SJSA1 (cell line): ENCODE measurements around the gene SGCA. TPM values are rescaled to one million over a fixed set of nuclear protein-coding genes. Genes with fewer than 3 reads are reported as not detected.

Source experiments
- DNase-seq, 2 experiments: peaks; one replicate each; pipeline ENCODE4 v3.0.0-alpha.2; 2015 to 2020; ENCODE audit warnings: low spot score in 2 of 2, low read depth in 1 of 2
- H3K27ac ChIP-seq: fragments of 250-450 bp; sonication (Bioruptor Pico); 2 replicates; pipeline ENCODE4 v1.5.1; 2020; ENCODE audit warnings: mild to moderate bottlenecking, moderate library complexity
- H3K27me3 ChIP-seq: fragments of 250-450 bp; sonication (Bioruptor Pico); replicated peaks from 2 replicates; pipeline ENCODE4 v1.5.1; 2020; ENCODE audit warnings: mild to moderate bottlenecking, moderate library complexity
- H3K36me3 ChIP-seq: fragments of 250-450 bp; sonication (Bioruptor Pico); 2 replicates; pipeline ENCODE4 v1.5.1; 2020; ENCODE audit warnings: mild to moderate bottlenecking
- H3K4me1 ChIP-seq: fragments of 250-450 bp; sonication (Bioruptor Pico); replicated peaks from 2 replicates; pipeline ENCODE4 v1.6.1; 2021; ENCODE audit warnings: mild to moderate bottlenecking
- H3K4me3 ChIP-seq: fragments of 250-450 bp; sonication (Bioruptor Pico); 2 replicates; pipeline ENCODE4 v1.5.1; 2020; ENCODE audit warnings: mild to moderate bottlenecking
- H3K9me3 ChIP-seq: fragments of 250-450 bp; sonication (Bioruptor Pico); replicated peaks from 2 replicates; pipeline ENCODE4 v1.5.1; 2020; ENCODE audit warnings: mild to moderate bottlenecking
- total RNA-seq: library from RNA; depleted of rRNA; stranded (reverse); fragments of >200 nt; shearing (Covaris generic); gene quantifications from 2 replicates; pipeline ENCODE4 v1.2.3, GENCODE V29; 2014

Gene SGCA
- total RNA-seq, 1 experiment from 2014 or later, result 2.4 TPM

DNA sequence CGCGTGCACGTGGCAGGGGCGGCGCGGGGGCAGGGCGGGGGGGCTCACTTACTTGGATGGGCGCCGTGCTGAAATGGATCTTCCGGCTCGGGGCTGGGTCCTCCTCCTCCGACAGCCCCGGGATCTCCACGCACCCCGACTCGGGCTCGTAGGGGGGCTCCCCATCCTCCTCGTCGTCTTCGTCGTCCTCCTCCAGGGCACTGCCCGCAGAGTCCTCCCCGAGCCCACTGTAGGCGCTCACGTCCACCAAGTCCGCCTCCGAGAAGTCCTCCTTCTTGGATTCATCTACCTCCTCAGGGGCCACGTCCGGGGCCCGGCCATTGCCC, 16.8 kb upstream of the SGCA start:
- Histone ChIP-seq H3K4me3 (peak overlapping the region; percentile 88), H3K36me3 (peaks cover 62% of the 10 kb centered on the region), H3K27me3 (no peaks in the 10 kb centered on the region), H3K4me1 (peaks cover 54% of the 10 kb centered on the region), H3K27ac (peak overlapping the region; percentile 39), H3K9me3 (no peaks in the 10 kb centered on the region)
- DNase-seq, result peak in 1 of 2 experiments; percentile 61

DNA sequence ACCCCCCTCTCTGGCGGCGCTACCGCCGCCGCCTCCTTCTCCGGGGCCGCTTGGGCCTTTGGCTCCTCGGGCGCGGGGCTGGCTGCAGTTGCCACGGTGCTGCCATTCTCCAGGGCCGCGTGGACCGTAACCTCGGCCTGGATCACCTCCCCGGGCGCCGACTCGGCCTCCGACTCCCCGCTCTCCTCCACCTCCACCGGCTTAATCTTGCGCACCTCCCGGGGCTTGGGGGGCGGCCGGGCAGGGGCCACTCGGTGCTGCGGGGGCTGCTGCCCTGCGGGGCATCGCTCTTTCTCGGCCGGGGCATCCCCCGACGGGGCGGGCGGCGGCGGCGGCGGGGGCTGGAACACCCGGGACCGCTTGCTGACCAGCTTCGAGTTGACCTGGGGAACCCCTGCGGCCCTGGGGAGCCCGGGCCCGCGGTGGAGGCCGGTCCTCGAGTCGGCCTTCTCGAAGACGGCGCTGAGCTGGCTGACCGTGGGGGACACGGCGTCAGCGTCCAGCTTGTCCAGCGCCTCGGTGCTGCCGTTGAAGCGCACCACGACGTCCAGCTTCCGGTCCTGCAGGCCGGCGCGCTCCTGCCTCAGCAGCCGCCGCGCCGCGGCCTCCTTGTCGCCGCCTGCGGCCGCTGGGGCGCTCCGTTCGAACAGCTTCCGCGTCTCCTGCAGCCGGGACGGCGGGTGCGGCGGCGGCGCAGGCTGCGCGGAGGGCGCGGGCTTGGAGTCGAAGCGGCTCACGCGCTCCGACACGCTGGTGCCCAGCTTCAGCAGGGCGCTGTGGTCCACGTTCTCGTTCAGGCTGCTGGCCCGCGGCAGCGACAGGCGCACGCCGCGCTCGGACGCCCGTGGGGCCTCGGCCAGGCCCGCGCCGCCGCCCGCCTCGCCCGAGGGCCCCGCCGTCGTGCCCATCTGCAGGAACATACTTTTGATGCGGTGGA, 16.1 kb upstream of the SGCA start:
- Histone ChIP-seq H3K4me1 (peaks cover 54% of the 10 kb centered on the region), H3K4me3 (peak overlapping the region; percentile 88), H3K27ac (peak overlapping the region; percentile 39), H3K36me3 (peaks cover 56% of the 10 kb centered on the region), H3K27me3 (no peaks in the 10 kb centered on the region), H3K9me3 (no peaks in the 10 kb centered on the region)
- DNase-seq, result peak; percentile 68 to 74

DNA sequence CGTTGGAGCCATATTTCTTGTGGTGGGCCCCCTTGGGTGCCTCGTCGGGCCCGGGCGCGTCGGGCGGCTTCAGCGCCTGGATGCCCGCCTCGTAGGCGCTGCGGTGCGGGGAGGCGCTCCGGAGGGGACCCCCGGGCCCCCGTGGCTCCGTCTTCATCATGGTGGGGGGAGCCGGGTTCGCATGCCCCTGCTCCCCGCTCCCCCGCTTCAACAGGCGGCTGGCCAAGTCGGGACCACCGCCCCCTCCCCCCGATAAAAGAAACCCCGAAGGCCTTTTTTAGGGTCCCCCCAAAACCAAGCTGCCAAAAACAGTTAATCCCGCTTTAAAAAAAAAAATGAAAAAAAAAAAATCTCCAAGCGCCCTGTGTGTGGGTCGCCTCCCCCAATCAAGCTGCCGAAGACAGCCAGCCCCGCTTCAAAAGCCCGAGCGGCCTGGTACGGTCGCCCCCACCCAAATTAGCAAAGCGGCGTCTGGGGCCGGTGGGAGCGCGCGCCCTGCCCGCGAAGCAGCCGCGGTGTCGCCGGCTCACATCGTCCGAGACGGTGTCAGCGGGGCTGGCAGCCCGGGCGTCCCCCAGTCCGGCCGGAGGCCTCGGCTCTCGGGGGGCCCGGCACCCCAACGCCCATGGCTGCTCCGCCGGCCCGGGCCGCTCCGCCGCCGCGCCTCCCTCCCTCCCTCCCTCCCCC, 15.3 kb upstream of the SGCA start, which contains the start of gene PPP1R9B:
TSS of gene PPP1R9B (minus strand) at position 324 of the 687 bp plus-strand sequence. CDS start at position 160, 164 bp downstream.
- no peaks in the 10 kb centered on the region for H3K9me3 ChIP-seq

DNA sequence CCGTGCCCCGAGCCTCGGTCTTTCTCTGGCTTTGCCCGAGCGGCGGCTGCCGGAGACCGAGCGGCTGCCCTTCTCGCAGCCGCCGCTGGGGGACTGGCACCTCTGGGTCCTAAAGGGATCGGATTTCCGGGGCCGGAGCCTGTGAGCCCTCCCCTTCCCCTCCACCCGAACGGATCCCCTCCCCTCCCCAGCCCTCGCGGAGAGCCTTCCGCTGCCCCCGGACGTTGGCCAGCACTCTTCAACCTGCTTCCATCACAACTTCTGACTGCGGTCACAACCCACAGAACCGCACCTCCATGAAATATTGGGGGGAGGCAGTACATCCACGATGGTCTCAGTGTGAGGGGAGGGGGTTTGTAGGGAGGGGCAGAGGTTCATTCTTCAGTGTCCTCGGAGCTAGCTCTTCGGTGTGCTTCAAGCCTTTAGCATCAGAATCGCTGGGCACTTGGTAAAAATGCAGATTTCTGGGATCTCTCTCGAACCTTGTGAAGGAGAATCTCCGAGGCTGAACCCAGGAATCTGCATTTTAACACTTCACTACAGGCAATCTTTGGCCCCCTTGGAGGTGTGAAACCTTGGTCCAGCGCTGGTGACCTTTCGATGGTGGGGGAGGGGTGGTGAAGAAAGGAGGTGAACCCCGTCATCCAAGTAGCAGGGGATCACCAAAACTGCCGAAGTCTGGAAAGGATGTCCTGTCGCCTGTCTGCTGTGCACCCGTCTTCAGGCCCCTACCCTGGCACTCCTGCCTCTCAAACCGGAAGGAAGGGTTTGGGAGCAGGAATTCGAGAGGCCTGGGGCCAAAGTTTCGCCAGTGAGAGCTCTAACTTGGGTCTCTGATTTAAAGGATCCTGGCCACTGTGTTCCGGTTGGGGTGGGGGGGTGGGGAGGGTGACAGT, 14.5 kb upstream of the SGCA start:
- peak; percentile 83 to 96 for DNase-seq
- H3K36me3 ChIP-seq, result peaks cover 40% of the 10 kb centered on the region
- H3K4me3 ChIP-seq, result peak overlapping the region; percentile 88
- H3K27me3 ChIP-seq, result no peaks in the 10 kb centered on the region
- peak overlapping the region; percentile 21 for H3K27ac ChIP-seq
- no peaks in the 10 kb centered on the region for H3K9me3 ChIP-seq
- H3K4me1 ChIP-seq, result peaks cover 54% of the 10 kb centered on the region

More for the DNA sequence above, 15.3 kb upstream of the SGCA start, which contains the start of gene PPP1R9B:
- Histone ChIP-seq H3K27me3 (no peaks in the 10 kb centered on the region), H3K36me3 (peaks cover 48% of the 10 kb centered on the region), H3K4me1 (peaks cover 54% of the 10 kb centered on the region), H3K27ac (peak within 1 kb of the TSS; percentile 39), H3K4me3 (peak within 1 kb of the TSS; percentile 88)
- DNase-seq, result no peak

- H3K36me3 ChIP-seq, result peaks cover 32% of the 10 kb centered on the region
- DNase-seq, result peak; percentile 89 to 93
These were observed 13.8 kb upstream of the SGCA start for GRCh38 chr17:50151937-50152547.

GRCh38 chr17:50152736-50153135, 13.1 kb upstream of the SGCA start:
- DNase-seq, result no peak
- Histone ChIP-seq H3K9me3 (no peaks in the 10 kb centered on the region), H3K4me1 (peaks cover 39% of the 10 kb centered on the region), H3K4me3 (no peak overlapping the region), H3K27ac (no peak overlapping the region), H3K36me3 (peaks cover 25% of the 10 kb centered on the region), H3K27me3 (no peaks in the 10 kb centered on the region)

More at GRCh38 chr17:50151937-50152547, 13.8 kb upstream of the SGCA start:
- H3K27ac ChIP-seq, result peak overlapping the region; percentile 25
- H3K4me3 ChIP-seq, result peak overlapping the region; percentile 88
- no peaks in the 10 kb centered on the region for H3K27me3 ChIP-seq
- peaks cover 46% of the 10 kb centered on the region for H3K4me1 ChIP-seq
- no peaks in the 10 kb centered on the region for H3K9me3 ChIP-seq

DNA sequence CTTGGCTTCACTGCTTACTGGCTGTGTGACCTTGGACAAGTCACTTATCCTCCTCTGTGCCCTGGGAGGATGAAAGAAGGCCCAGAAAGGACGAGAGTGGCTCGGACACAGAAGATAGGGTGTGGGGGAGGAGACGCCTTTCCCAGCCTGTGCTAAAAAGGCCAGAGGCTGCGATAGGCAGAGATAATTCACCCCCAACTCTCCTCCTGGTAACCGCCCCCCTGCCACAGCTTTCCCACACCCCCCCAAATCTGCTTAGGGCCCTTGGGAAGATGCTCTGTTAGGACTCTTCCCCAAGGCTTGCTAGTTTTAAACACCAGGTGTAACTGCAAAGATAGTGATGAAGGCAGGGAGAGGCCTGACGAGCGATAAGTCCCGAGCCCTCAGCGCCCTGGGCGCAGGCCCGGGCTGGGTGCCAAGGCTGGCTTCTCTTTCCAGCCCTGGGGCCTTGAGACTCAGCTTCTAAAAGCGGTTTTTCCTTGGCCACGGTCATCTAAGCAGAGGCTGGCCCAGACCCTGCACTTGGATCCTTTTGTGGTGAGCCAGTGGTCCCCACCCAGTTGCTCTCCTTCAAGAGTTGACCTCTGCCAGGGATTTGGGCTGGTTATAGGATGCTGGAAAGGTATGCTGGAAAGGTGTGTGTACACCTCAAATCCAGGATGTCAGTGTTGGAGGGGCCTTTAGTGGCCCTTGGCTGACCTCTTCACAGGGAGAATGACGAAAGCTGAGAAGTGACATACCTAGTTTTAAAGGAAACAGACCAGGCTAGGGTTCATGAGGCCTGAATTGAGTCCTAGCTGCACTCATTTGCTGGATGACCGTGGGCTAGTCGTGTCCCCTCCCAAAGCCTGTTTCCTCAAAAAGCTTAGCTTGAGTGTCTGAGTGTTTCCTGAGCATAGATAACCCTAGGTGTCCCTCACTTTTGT, 11.9 kb upstream of the SGCA start:
- Histone ChIP-seq H3K27ac (no peak overlapping the region), H3K27me3 (no peaks in the 10 kb centered on the region), H3K36me3 (peaks cover 15% of the 10 kb centered on the region), H3K4me3 (no peak overlapping the region), H3K9me3 (no peaks in the 10 kb centered on the region), H3K4me1 (peaks cover 29% of the 10 kb centered on the region)
- DNase-seq, result no peak

DNA sequence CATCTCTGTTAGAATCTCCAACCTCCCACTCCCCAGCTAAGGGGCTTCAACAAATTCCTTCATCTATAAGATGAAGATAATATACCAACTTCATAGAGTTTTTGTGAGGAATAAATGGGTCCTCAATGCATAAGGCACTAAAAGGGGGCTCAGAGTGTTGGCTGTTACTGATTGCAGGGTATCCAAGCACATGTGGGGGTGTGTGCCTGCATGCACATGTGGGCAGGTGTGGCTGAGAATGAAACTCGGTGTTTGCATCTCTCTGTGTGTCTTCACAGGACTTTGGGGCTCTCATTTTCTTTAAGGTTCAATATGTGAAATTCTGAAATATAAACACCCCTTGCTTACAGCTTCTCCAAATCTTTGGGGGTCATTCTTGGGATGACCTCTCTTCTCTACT, 11.2 kb upstream of the SGCA start:
- Histone ChIP-seq H3K36me3 (peaks cover 9% of the 10 kb centered on the region), H3K27me3 (no peaks in the 10 kb centered on the region), H3K4me3 (no peak overlapping the region), H3K4me1 (peaks cover 23% of the 10 kb centered on the region), H3K9me3 (no peaks in the 10 kb centered on the region), H3K27ac (no peak overlapping the region)
- no peak for DNase-seq

DNA sequence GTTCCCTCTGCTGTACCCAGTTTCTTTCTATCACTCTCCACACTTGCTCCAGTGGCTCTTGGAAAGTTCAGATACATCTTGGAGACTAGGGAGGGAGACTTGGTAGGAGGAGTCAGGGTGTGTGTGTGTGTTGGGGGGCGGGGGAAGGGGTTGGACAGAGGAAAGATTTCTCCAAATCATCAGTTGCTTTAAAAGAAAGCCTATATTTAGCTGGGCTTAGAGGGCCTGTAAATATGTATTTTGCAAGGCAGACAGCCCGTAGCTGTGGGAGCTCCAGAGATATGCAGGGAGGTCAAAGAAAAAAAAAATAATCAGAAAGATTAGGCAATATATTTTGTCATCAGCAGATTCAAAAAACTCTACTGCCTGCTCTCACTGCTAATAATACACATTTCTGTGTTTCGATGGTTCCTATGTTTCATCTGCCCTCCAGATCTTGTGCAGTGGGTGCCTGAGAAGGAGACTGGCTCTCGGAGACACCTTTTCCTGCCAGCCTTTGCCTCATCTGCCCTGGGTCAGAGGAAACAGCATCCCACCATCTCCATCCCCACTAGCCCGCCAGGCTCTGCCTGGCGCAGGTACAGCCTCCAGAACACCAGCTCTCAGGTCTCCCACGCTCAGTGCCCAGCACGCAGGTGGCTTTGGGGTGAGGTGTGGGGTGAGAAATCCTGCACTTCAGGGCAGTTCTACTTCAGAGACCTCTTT, 10.5 kb upstream of the SGCA start:
- H3K9me3 ChIP-seq, result no peaks in the 10 kb centered on the region
- no peaks in the 10 kb centered on the region for H3K27me3 ChIP-seq
- no peak overlapping the region for H3K4me3 ChIP-seq
- peaks cover 16% of the 10 kb centered on the region for H3K4me1 ChIP-seq
- peaks cover 3% of the 10 kb centered on the region for H3K36me3 ChIP-seq
- H3K27ac ChIP-seq, result no peak overlapping the region
- no peak for DNase-seq

DNA sequence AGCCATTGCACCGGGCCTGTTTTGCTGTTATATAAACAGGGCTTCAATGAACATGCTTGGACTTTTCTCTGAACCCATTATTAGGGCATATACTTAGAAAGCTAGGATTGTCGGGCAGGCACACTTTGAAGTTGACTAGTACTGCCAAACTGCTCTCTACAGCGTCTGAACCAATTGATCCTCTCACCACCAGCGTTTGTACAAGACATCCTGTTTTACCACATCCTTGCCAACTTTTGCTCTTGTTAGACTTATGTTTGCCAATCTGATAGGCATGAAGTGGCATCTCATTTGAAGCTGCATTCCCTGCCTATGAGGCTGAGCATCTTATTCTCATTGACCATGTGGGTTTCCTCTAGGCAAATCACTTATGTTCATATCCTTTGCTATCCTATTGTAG, 7.9 kb upstream of the SGCA start:
- DNase-seq, result no peak
- Histone ChIP-seq H3K4me1 (peaks cover 14% of the 10 kb centered on the region), H3K4me3 (no peak overlapping the region), H3K36me3 (no peaks in the 10 kb centered on the region), H3K27me3 (no peaks in the 10 kb centered on the region), H3K27ac (no peak overlapping the region), H3K9me3 (no peaks in the 10 kb centered on the region)

- Histone ChIP-seq H3K4me1 (peaks cover 14% of the 10 kb centered on the region), H3K27ac (no peak overlapping the region), H3K9me3 (no peaks in the 10 kb centered on the region), H3K27me3 (no peaks in the 10 kb centered on the region), H3K4me3 (peak overlapping the region; percentile 39), H3K36me3 (no peaks in the 10 kb centered on the region)
- peak; percentile 95 to 96 for DNase-seq
These were observed 4.5 kb upstream of the SGCA start for GRCh38 chr17:50161023-50161910.
